Loucy (cell line): ENCODE results near the gene KIZ.

ENCODE experiments used
- CTCF ChIP-seq: fragments of 200-600 bp; sonication (generic); conservative IDR thresholded peaks from 2 replicates; pipeline ENCODE4 v1.5.1; 2014; ENCODE audit warnings: mild to moderate bottlenecking, antibody characterized with exemption, low read length
- EZH2phosphoT487 ChIP-seq: fragments of 200-600 bp; IDR thresholded peaks from 2 replicates; pipeline ENCODE4 v1.6.1; 2018; ENCODE audit warnings: antibody characterized with exemption, mild to moderate bottlenecking, moderate library complexity, borderline replicate concordance

- TF ChIP-seq CTCF (no peak), EZH2phosphoT487 (no peak)
Measured at GRCh38 chr20:21111416-21111815, 14.5 kb upstream of the KIZ start.
